ENCODE data around the gene GNA14.

GNA14 gene

DNA sequence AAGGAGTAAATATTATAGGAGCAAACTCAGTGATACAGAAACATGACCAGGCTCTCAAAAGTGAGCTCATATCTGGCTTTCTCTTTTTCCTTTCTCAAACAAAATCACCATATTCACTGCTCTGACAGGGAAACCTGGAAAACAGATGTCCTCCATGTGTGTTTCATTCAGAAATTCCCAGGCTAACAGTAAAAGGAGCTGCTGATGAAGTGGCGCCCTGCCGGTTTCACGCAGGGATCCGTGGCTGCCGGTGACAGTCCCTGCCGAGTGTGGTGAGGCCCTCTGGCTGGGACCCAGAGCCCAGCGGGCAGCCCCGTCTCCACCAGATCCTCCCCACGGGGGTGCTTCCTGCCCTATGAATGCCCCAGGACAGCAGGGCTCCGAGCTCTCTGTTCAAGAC lies 208.1 kb downstream of the GNA14 start:
- TF ChIP-seq, protein P1, sequence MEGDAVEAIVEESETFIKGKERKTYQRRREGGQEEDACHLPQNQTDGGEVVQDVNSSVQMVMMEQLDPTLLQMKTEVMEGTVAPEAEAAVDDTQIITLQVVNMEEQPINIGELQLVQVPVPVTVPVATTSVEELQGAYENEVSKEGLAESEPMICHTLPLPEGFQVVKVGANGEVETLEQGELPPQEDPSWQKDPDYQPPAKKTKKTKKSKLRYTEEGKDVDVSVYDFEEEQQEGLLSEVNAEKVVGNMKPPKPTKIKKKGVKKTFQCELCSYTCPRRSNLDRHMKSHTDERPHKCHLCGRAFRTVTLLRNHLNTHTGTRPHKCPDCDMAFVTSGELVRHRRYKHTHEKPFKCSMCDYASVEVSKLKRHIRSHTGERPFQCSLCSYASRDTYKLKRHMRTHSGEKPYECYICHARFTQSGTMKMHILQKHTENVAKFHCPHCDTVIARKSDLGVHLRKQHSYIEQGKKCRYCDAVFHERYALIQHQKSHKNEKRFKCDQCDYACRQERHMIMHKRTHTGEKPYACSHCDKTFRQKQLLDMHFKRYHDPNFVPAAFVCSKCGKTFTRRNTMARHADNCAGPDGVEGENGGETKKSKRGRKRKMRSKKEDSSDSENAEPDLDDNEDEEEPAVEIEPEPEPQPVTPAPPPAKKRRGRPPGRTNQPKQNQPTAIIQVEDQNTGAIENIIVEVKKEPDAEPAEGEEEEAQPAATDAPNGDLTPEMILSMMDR (IDR thresholded peaks at IDR 0.05; ENCODE audit: unreplicated experiment in 3 of 3), result no peak
- H3K27me3 Mint-ChIP-seq (ENCODE audit: low read depth), result no peaks in the 10 kb centered on the region
- peak overlapping the region; percentile 58 to 86 (median 59) for H3K27ac Mint-ChIP-seq
- no peaks in the 10 kb centered on the region for H3K9me3 Mint-ChIP-seq
- no peaks in the 10 kb centered on the region for H3K36me3 Mint-ChIP-seq (ENCODE audit: low read depth)
- H3K4me3 Mint-ChIP-seq, result no peak overlapping the region
- H3K4me1 Mint-ChIP-seq, result peaks cover 19% of the 10 kb centered on the region

DNA sequence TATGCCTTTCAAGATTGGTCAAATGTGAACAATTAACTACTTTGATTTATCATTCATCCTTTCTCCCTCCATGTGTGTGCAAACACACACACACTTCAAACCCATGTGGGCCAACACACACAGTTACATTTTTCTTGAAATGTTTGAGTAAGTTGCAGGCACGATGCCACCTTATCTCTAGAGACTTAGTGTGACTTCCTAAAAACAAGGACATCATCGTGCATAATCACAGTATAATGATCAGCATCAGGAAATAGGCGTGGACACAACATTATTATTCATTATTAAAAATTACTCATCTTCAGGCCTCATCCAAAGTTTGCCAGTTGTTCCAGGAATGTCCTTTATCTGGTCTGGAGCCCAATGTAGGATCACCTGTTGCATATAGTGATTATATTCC lies 209.5 kb downstream of the GNA14 start:
- Mint-ChIP-seq H3K9me3 (no peaks in the 10 kb centered on the region), H3K36me3 (ENCODE audit: low read depth) (no peaks in the 10 kb centered on the region), H3K27ac (peak overlapping the region in 1 of 3 experiments; percentile 71), H3K4me1 (peaks cover 24% of the 10 kb centered on the region), H3K4me3 (no peak overlapping the region), H3K27me3 (ENCODE audit: low read depth) (no peaks in the 10 kb centered on the region)
- TF ChIP-seq, protein P1 (IDR thresholded peaks at IDR 0.05; ENCODE audit: unreplicated experiment in 3 of 3), result no peak

DNA sequence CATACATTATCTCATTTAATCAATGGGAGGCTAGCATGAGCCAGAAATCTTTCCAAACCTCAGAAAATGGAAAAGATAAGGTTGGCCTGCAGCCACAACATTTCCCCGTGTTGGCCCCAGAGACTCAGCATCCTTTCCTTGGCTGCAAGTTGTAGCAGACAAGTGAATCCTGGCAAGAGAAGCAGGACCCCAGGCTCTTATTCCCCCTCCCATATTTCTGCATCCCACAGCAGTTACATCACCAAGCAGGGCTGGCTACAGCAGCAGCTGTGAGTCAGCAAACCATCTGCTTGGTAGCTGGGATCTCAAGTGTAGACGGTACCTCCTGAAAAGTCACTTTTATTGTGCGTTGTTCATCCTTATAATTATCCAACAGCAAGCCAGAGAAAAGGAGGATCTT lies 212.4 kb downstream of the GNA14 start:
- H3K4me3 Mint-ChIP-seq, result no peak overlapping the region
- peaks cover 29% of the 10 kb centered on the region for H3K4me1 Mint-ChIP-seq
- no peaks in the 10 kb centered on the region for H3K9me3 Mint-ChIP-seq
- TF ChIP-seq, protein P1 (IDR thresholded peaks at IDR 0.05; ENCODE audit: unreplicated experiment in 3 of 3), result no peak
- H3K36me3 Mint-ChIP-seq (ENCODE audit: low read depth), result no peaks in the 10 kb centered on the region
- peaks cover 3% of the 10 kb centered on the region for H3K27me3 Mint-ChIP-seq (ENCODE audit: low read depth)
- peak overlapping the region in 2 of 3 experiments; percentile 50 to 67 for H3K27ac Mint-ChIP-seq

DNA sequence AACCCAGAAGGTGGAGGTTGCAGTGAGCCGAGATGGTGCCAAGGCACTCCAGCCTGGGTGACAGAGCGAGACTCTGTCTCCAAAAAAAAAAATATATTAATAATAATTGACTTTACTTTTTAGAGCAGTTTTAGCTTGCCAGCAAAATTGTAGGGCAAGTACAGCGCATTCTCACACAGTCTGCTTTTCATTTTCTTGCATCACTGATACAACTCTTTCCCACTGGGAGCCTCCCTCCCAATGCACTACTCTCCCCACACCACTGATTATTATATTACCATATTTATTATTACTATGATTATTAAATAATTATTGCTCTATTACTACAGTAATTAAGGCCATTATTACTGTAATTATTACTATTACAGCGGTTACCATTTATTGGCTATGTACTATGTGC lies 212.8 kb downstream of the GNA14 start:
- Mint-ChIP-seq H3K4me1 (peaks cover 33% of the 10 kb centered on the region), H3K9me3 (no peaks in the 10 kb centered on the region), H3K27me3 (ENCODE audit: low read depth) (peaks cover 3% of the 10 kb centered on the region), H3K36me3 (ENCODE audit: low read depth) (no peaks in the 10 kb centered on the region), H3K27ac (peak overlapping the region in 2 of 3 experiments; percentile 50 to 67), H3K4me3 (no peak overlapping the region)
- TF ChIP-seq, protein P1 (IDR thresholded peaks at IDR 0.05; ENCODE audit: unreplicated experiment in 3 of 3), result no peak

DNA sequence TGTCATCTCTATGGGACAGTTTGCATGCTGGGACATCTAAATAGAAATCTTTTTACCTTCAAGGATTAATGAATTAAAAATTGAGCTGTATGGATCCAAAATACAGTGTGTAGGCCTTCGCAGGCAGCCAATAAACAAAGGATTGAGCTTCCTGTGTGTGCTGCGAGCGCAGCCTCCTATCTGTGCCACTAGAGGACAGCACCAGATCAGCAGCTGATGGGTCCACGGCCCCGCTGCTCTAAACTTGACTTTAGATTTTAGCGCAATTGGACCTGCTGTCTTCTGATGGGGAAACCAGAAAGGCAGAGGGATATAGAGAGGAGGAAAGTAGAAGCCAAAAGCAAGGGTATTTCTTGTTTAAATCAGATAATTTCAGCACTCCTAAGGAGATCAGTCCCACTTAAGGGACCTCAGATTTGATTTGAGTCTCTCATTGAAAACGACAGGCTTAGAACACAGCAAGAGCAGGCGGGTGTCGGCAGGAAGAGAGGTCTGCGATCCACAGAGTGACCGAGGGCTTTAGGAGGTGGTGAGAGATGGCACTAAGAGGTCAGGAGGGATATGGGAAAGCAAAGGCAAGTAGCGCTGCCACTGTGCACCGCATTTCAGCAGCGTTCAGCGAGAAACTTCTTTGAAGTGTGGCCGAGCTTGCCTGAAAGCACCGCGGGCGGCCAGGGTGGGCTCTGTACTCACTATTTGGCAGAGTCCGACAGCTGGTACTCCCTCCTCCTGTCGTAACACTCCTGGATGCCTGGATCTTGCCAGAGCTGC lies 214.3 kb downstream of the GNA14 start:
- Mint-ChIP-seq H3K9me3 (no peaks in the 10 kb centered on the region), H3K4me1 (peaks cover 26% of the 10 kb centered on the region), H3K4me3 (peak overlapping the region in 1 of 3 experiments; percentile 1), H3K27me3 (ENCODE audit: low read depth) (peaks cover 3% of the 10 kb centered on the region), H3K27ac (peak overlapping the region; percentile 71 to 88 (median 78)), H3K36me3 (ENCODE audit: low read depth) (no peaks in the 10 kb centered on the region)
- TF ChIP-seq, protein P1 (IDR thresholded peaks at IDR 0.05; ENCODE audit: unreplicated experiment in 3 of 3), result peak; percentile 95 to 99 (median 97)

DNA sequence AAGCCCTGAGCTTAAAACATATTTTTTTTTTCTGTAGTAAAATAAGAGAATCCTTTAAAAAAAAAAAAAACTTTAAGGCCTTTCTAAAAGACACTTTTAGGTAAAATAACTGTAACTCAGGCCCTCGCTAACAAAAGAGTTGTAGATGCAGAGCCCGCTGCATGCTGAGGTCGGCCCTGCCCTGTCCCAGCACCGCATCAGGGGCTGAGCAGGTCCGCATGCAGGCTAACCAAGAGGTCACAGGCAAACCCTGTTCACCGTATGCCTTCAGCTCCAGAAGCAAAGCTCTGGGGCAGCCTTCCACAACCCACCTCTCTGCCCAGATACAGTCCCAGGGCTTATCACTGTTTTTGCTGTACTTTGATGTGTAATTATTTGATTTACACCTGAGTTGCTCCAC lies 216.1 kb downstream of the GNA14 start:
- H3K27me3 Mint-ChIP-seq (ENCODE audit: low read depth), result peaks cover 3% of the 10 kb centered on the region
- H3K27ac Mint-ChIP-seq, result peak overlapping the region in 1 of 3 experiments; percentile 64
- H3K9me3 Mint-ChIP-seq, result no peaks in the 10 kb centered on the region
- no peak overlapping the region for H3K4me3 Mint-ChIP-seq
- TF ChIP-seq, protein P1 (IDR thresholded peaks at IDR 0.05; ENCODE audit: unreplicated experiment in 3 of 3), result no peak
- H3K4me1 Mint-ChIP-seq, result peaks cover 26% of the 10 kb centered on the region
- H3K36me3 Mint-ChIP-seq (ENCODE audit: low read depth), result no peaks in the 10 kb centered on the region

Measured in nephron (organoid).